ENCODE data around the gene ANKRD52. TPM values are rescaled to one million over a fixed set of nuclear protein-coding genes. Genes with fewer than 3 reads are reported as not detected.

Gene ANKRD52
- 17.7 and 18.8 TPM in 2 replicates for total RNA-seq

DNA sequence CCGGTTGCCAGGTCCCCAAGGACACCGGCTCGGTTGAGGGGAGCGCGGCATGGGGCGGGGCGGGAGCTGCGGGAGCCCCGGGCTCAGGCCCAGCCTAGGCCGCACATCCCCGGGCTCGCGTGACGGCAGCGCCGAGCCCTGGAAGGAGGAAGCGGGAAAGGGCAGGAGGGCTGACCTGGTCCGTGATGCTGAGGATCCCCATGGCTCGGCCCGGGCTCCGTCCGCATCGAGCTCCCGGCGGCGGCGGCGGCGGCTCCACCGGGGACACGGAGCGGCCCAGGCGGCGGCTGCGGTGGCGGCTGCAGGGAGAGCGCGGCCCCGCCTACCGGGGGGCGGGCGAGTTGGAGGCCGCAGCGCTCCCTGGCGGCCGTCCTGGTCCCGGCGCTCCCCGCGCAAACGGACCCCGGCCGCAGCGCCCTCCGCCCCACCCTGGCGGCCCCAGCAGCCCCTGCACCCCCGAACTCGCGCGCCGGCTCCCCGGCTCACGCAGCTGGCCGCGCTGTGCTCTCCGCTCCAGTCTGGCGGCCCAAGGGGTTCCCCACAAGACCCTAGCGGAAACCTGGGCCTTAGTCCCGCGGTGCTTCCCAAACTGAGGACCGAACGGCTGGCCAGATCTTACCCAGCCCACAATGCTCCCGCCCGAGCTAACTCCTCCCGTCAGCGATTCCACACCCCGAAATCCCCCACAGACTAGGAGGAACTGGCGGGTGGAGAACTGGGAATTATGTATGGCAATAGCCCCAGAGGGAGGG lies at the start of gene ANKRD52:
TSS of gene ANKRD52 (minus strand) at position 317 of the 752 bp plus-strand sequence. CDS start at position 202, 115 bp downstream.
- H3K4me3 ChIP-seq (ENCODE audit: insufficient read depth, low read length) = peak within 1 kb of the TSS; percentile 94
- H3K4me2 ChIP-seq (ENCODE audit: insufficient read depth, low read length) = peak within 1 kb of the TSS; percentile 90
- H3K4me1 ChIP-seq (ENCODE audit: insufficient read depth, low read length) = peaks cover 37% of the 10 kb centered on the region
- H3K27ac ChIP-seq (ENCODE audit: low read depth, low read length) = peak within 1 kb of the TSS; percentile 78
- peaks cover 41% of the 10 kb centered on the region for H4K20me1 ChIP-seq (ENCODE audit: insufficient read depth, low read length)
- peak; percentile 37 for TF ChIP-seq CTCF (IDR thresholded peaks at IDR 0.05; ENCODE audit: extremely low read depth, low read depth, low read length)
- peak within 1 kb of the TSS; percentile 73 for H2AFZ ChIP-seq (ENCODE audit: low read length)
- no peaks in the 10 kb centered on the region for H3K27me3 ChIP-seq (ENCODE audit: insufficient read depth, low read length)
- H3K36me3 ChIP-seq (ENCODE audit: insufficient read depth, low read length) = peaks cover 34% of the 10 kb centered on the region
- H3K9me3 ChIP-seq (ENCODE audit: low read depth, low read length) = no peaks in the 10 kb centered on the region
- DNase-seq (ENCODE audit: insufficient read length, low spot score, missing footprints) = peak; percentile 99
- H3K79me2 ChIP-seq (ENCODE audit: insufficient read depth, low read length) = peaks cover 48% of the 10 kb centered on the region

- no peaks in the 10 kb centered on the region for H3K27me3 ChIP-seq (ENCODE audit: insufficient read depth, low read length)
- no peak overlapping the region for H3K4me3 ChIP-seq (ENCODE audit: insufficient read depth, low read length)
- TF ChIP-seq CTCF (IDR thresholded peaks at IDR 0.05; ENCODE audit: extremely low read depth, low read depth, low read length) = no peak
- no peak overlapping the region for H3K4me2 ChIP-seq (ENCODE audit: insufficient read depth, low read length)
- DNase-seq (ENCODE audit: insufficient read length, low spot score, missing footprints) = no peak
- peaks cover 4% of the 10 kb centered on the region for H3K79me2 ChIP-seq (ENCODE audit: insufficient read depth, low read length)
- H4K20me1 ChIP-seq (ENCODE audit: insufficient read depth, low read length) = no peaks in the 10 kb centered on the region
- H3K36me3 ChIP-seq (ENCODE audit: insufficient read depth, low read length) = peaks cover 55% of the 10 kb centered on the region
- no peak overlapping the region for H2AFZ ChIP-seq (ENCODE audit: low read length)
- no peaks in the 10 kb centered on the region for H3K4me1 ChIP-seq (ENCODE audit: insufficient read depth, low read length)
- no peaks in the 10 kb centered on the region for H3K9me3 ChIP-seq (ENCODE audit: low read depth, low read length)
- H3K27ac ChIP-seq (ENCODE audit: low read depth, low read length) = no peak overlapping the region
These were observed 49.2 kb upstream of the ANKRD52 start for GRCh38 chr12:56307221-56307965.

DNA sequence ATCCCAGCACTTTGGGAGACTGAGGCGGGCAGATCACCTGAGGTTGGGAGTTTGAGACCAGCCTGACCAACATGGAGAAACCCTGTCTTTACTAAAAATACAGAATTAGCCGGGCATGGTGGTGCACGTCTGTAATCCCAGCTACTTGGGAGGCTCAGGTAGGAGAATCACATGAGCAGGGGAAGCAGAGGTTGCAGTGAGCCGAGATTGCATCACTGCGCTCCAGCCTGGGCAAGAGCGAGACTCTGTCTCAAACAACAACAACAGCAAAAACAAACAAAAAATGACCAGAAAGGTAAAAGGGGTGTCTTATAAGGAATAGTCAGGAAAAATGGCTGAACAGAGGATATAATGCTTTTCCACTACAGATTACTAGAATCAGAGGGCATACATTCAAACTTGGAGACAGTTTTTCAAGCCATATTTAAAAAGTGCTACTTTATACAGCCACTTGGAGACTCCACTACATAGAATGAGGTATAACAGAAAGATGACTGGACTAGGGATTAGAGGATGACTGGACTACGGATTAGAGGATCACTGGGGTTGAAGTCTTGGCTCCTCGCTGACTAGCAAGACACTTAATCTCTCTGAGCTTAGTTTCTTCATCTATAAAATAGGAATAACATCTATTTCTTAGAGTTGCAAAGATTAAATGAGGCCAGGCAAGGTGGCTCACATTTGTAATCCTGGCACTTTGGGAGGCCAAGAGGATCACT lies 46.8 kb upstream of the ANKRD52 start:
- no peak for TF ChIP-seq CTCF (IDR thresholded peaks at IDR 0.05; ENCODE audit: extremely low read depth, low read depth, low read length)
- DNase-seq (ENCODE audit: insufficient read length, low spot score, missing footprints) = no peak

More for the DNA sequence above, 46.8 kb upstream of the ANKRD52 start:
- Histone ChIP-seq H3K4me1 (ENCODE audit: insufficient read depth, low read length) (peaks cover 9% of the 10 kb centered on the region), H3K4me2 (ENCODE audit: insufficient read depth, low read length) (no peak overlapping the region), H3K27me3 (ENCODE audit: insufficient read depth, low read length) (no peaks in the 10 kb centered on the region), H2AFZ (ENCODE audit: low read length) (no peak overlapping the region), H3K4me3 (ENCODE audit: insufficient read depth, low read length) (no peak overlapping the region), H3K27ac (ENCODE audit: low read depth, low read length) (no peak overlapping the region), H3K36me3 (ENCODE audit: insufficient read depth, low read length) (peaks cover 37% of the 10 kb centered on the region), H3K9me3 (ENCODE audit: low read depth, low read length) (no peaks in the 10 kb centered on the region), H3K79me2 (ENCODE audit: insufficient read depth, low read length) (no peaks in the 10 kb centered on the region), H4K20me1 (ENCODE audit: insufficient read depth, low read length) (no peaks in the 10 kb centered on the region)

Measured in osteoblast (primary cell).